D721Med (cell line): ENCODE results near the gene RPS3.

Experiments
- DNase-seq: peaks from one replicate; pipeline ENCODE4 v3.0.0; 2011; ENCODE audit warnings: low spot score; ENCODE audit not compliant: insufficient read length
- FAIRE-seq: peaks from 2 replicates; lab custom pipeline; 2011; peaks lifted over from hg19 to GRCh38; lab: Jason Lieb, UNC
- TF ChIP-seq, protein P1 (sequence below): IDR thresholded peaks from 2 replicates; pipeline ENCODE4 v1.5.1; 2012; ENCODE audit warnings: mild to moderate bottlenecking, control low read depth; ENCODE audit not compliant: insufficient read depth; ENCODE audit errors: missing control alignments

Gene RPS3

GRCh38 chr11:75421902-75422247 is 22.6 kb downstream of the RPS3 start:
- no peak for FAIRE-seq
- DNase-seq = no peak
- TF ChIP-seq, protein P1, sequence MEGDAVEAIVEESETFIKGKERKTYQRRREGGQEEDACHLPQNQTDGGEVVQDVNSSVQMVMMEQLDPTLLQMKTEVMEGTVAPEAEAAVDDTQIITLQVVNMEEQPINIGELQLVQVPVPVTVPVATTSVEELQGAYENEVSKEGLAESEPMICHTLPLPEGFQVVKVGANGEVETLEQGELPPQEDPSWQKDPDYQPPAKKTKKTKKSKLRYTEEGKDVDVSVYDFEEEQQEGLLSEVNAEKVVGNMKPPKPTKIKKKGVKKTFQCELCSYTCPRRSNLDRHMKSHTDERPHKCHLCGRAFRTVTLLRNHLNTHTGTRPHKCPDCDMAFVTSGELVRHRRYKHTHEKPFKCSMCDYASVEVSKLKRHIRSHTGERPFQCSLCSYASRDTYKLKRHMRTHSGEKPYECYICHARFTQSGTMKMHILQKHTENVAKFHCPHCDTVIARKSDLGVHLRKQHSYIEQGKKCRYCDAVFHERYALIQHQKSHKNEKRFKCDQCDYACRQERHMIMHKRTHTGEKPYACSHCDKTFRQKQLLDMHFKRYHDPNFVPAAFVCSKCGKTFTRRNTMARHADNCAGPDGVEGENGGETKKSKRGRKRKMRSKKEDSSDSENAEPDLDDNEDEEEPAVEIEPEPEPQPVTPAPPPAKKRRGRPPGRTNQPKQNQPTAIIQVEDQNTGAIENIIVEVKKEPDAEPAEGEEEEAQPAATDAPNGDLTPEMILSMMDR = no peak

DNA sequence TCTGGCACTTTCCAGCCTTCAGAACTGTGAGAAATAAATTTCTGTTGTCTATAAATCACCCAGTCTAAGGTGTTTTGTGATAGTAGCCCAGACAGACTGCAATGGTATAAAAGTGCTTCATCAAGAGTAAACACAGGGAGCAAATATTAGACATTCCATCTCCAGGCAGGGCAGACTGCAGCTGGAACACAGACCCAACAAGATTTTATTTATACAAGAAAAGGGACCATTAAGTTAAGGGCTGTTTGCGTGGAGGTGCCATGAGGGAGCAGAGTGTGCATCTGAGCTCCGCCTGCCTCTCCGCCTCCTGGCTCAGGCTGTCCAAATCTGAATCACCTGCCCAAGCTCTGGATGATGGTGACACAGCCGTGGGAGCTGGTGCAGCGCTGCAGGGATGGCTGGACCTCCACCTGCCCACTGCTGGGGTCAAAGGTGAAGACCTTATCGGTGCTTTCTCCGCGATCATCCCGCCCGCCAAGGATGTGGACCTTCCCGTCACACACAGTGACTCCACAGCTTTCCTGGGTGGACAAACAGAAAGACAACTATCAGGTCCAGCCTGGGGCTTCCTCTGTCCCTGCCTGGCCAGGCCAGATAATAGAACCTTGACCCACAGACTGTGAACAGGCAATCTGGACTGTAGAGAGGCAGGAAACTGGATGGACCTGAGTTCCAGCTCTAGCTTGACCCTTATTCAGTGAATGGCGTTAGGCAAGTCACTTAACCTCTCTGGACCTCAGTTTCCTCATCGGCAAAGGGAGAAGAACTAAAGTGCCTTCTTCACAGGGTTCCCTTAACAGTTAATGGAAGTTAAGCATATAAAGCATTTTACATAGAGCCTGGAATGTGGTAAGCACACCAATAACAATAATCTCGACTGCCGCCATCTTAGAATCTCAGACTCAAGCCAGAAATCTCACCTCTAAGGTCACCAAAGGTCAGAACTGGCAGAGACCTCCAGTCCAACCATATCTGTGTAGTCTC is 23.2 kb downstream of the RPS3 start:
- FAIRE-seq (no peak), DNase-seq (no peak)
- TF ChIP-seq, protein P1 = no peak

DNA sequence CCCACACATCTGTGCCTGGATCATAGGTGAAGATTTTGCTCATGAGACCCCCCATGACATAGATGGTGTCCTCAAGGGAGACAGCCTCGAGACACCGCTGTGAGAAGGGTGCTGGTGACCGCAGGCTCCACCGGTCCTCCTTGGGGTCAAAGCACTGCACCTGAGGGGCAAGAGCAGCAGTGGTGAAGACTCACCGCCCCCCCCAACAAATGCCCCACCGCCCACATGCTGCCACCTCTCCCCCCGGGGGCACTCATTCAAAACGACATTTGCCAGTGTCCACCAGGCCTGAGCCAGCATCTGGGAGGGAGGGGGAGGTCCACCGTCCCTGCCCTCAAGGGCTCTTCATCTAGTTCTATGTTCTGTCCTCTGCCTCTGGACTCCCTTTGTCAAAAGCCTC is 24.4 kb downstream of the RPS3 start:
- FAIRE-seq (no peak), DNase-seq (no peak)
- TF ChIP-seq, protein P1 = no peak

GRCh38 chr11:75424396-75424795 is 25.1 kb downstream of the RPS3 start:
- FAIRE-seq = no peak
- peak; percentile 12 for DNase-seq
- TF ChIP-seq, protein P1 = no peak

DNA sequence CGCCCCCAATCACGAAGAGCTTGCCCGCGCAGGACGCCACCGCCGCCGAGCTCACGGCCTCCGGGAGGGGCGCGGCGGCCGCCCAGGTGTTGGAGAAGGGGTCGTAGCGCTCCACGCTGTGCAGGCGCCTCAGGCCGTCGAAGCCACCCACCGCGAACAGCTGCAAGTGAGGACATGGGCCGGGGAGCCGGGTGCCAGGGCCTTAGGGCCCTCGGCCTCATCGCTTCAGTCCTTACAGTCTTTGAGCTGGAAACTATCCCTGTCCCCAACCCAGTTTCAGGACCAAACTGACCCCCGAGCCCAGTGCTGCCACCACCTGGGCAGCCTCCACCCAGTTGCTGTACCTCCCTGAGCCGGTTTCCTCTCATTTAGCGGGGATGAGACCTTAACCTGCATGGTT is 26.1 kb downstream of the RPS3 start:
- FAIRE-seq = no peak
- DNase-seq = peak; percentile 24
- TF ChIP-seq, protein P1 = peak; percentile 18

DNA sequence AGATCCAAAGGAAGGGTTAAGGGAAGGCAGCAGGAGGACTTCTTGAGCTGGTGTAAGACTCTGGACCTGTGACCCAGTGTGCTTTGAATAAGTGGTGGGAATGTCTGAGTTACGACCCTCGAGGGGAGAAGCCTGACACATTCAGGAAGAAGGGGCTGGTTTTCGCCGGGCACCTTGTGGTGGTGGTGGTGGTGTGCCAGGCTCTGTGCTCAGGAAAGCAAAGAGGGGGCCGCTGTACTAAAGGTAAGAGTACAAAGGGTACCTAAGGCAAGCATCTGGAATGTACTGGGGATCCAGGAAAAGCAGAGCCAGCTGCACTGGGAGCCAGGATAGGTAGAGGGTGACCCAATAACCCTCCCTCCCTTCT is 27.4 kb downstream of the RPS3 start:
- peak; percentile 3 for DNase-seq
- FAIRE-seq = no peak
- TF ChIP-seq, protein P1 = no peak

DNA sequence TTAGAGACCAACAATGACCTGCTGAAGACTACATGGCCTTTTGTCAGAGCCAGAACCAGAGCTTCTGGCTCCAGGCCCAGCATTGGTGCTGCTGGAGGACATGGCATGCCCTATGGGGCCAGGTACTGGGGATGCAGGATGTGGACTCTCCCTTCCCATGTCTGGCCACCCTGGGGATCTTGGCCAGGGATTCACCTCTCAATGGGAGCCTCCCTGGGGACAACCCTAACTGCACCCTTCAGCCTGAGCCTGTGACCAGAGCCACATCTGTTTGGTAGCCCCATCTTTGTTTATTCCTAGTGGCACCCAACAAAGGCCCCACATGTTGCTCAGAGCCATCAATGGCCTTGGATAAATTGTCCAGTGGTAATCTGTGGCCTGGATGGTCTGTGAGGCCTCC is 27.9 kb downstream of the RPS3 start:
- FAIRE-seq (no peak), DNase-seq (no peak)
- TF ChIP-seq, protein P1 = no peak
